Activated CD8-positive, alpha-beta memory T cell treated with anti-CD3 and anti-CD28 coated beads for 4 hours (primary cell): ENCODE results near the gene ARMC6.

ENCODE experiments used
- DNase-seq, 2 donors: peaks; one replicate each; pipeline ENCODE4 v3.0.0-alpha.2; 2020; ENCODE audit warnings: low read depth in 2 of 2

The ARMC6 gene

DNA sequence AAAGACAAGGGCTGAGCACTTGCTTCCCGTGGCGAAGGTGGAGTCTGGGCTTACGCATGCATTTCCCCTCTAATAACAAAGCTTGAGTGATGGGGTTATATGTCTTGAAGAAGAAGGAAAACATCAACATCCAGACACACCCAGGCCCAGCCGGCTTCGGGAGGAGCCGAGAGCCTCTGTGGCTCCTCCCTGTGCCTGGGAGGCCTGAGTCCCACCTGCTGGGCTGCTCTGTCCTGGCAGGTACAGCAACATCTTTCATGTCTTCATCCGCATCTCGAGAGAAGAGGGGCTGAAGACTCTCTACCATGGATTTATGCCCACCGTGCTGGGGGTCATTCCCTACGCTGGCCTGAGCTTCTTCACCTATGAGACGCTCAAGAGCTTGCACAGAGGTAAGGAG lies 74.3 kb downstream of the ARMC6 start:
- no peak for DNase-seq
